CD4-positive, alpha-beta T cell (primary cell): ENCODE measurements around the gene CDKN1A. TPM values are rescaled to one million over a fixed set of nuclear protein-coding genes. Genes with fewer than 3 reads are reported as not detected.

Experiments used
- ATAC-seq: fragments of 200-7000 bp; cut with Tn5 transposase; one replicate; pipeline ENCODE4 v1.10.0; 2022; ENCODE audit warnings: mild to moderate bottlenecking; ENCODE audit not compliant: poor library complexity
- CTCF ChIA-PET: fragments of 350-600 bp; sonication (Branson Sonifier 250); formaldehyde crosslinking; loops from one replicate; lab custom pipeline; 2021; ENCODE audit warnings: antibody characterized with exemption, inconsistent platforms; lab: Charles Lee
- POLR2A ChIA-PET: fragments of 350-600 bp; sonication (Branson Sonifier 250); formaldehyde crosslinking; loops from one replicate; lab custom pipeline; 2021; ENCODE audit warnings: antibody characterized with exemption, inconsistent platforms; lab: Charles Lee
- DNase-seq, 14 experiments: peaks; one replicate each; pipeline ENCODE4 v3.0.0-alpha.2; 2013 to 2020; ENCODE audit warnings: mixed read lengths in 2 of 14
- H3K27ac ChIP-seq, 2 donors: one replicate each; pipeline versions ENCODE4 v1.5.1 to v1.7.0; 2013; ENCODE audit warnings: low read length in 2 of 2, low read depth in 1 of 2, mild to moderate bottlenecking in 1 of 2
- H3K27me3 ChIP-seq, 2 experiments: 1 replicate in 1 of 2; 2 replicates in 1 of 2; pipeline versions ENCODE4 v1.6.1 to v1.7.0; 2013; ENCODE audit warnings: low read length in 2 of 2, control low read depth in 1 of 2, mild to moderate bottlenecking in 1 of 2, moderate library complexity in 1 of 2; ENCODE audit not compliant: insufficient read depth in 2 of 2, control insufficient read depth in 1 of 2
- H3K36me3 ChIP-seq: one replicate; pipeline ENCODE4 v1.6.1; 2013; ENCODE audit warnings: low read length, control low read depth; ENCODE audit not compliant: insufficient read depth
- H3K4me1 ChIP-seq: one replicate; pipeline ENCODE4 v1.6.1; 2013; ENCODE audit warnings: low read length, control low read depth; ENCODE audit not compliant: insufficient read depth
- H3K4me3 ChIP-seq: one replicate; pipeline ENCODE4 v1.5.1; 2013; ENCODE audit warnings: mild to moderate bottlenecking, low read length, moderate library complexity
- H3K9me3 ChIP-seq, 2 experiments: 1 replicate in 1 of 2; 2 replicates in 1 of 2; pipeline versions ENCODE4 v1.6.1 to v1.7.0; 2013; ENCODE audit warnings: low read length in 2 of 2, mild to moderate bottlenecking in 2 of 2, control low read depth in 1 of 2, moderate library complexity in 1 of 2; ENCODE audit not compliant: control insufficient read depth in 1 of 2, insufficient read depth in 1 of 2
- H3K27ac Mint-ChIP-seq: one replicate; pipeline ENCODE4 v1.8.0; 2020; ENCODE audit warnings: mixed read lengths
- H3K27me3 Mint-ChIP-seq: one replicate; pipeline ENCODE4 v1.8.0; 2021; ENCODE audit warnings: mixed read lengths
- H3K36me3 Mint-ChIP-seq: one replicate; pipeline ENCODE4 v1.8.0; 2021; ENCODE audit warnings: low read depth, mixed read lengths
- H3K4me1 Mint-ChIP-seq: one replicate; pipeline ENCODE4 v1.8.0; 2021; ENCODE audit warnings: low read depth, mixed read lengths
- H3K4me3 Mint-ChIP-seq: one replicate; pipeline ENCODE4 v1.8.0; 2020; ENCODE audit warnings: mild to moderate bottlenecking, mixed read lengths
- H3K9me3 Mint-ChIP-seq: one replicate; pipeline ENCODE4 v1.8.0; 2020; ENCODE audit warnings: mixed read lengths
- CTCF ChIP-seq: fragments of 200-600 bp; IDR thresholded peaks from one replicate; pipeline ENCODE4 v1.8.0; 2022; ENCODE audit warnings: antibody characterized with exemption, mild to moderate bottlenecking
- intact Hi-C, 2 experiments: fragments of 100-400 bp; cut with DNase I in 1 of 2; cut with micrococcal nuclease in 1 of 2; formaldehyde crosslinking; loops; one replicate each; pipeline versions ENCODE4 v1.15.1 to v1.9.0; 2023 to 2025; cut with DNase I, micrococcal nuclease
- total RNA-seq, 174 experiments: library from RNA in 2 of 174; stranded (reverse) in 2 of 174; gene quantifications; one replicate each; pipeline ENCODE4 v1.2.3 and lab custom pipeline; 2021 to 2026

CDKN1A gene
- total RNA-seq, 2 experiments from 2014 or later, result 98.3 to 98.6 TPM

GRCh38 chr6:36691011-36691410 is 12.5 kb downstream of the CDKN1A start:
- intact Hi-C loops, result no loop called here
- ATAC-seq (no peak), DNase-seq (peak in 1 of 14 experiments; percentile 25)
- POLR2A ChIA-PET, result no interaction called here
- H3K36me3 ChIP-seq, result peaks cover 9% of the 10 kb centered on the region
- TF ChIP-seq CTCF, result no peak
- no peaks in the 10 kb centered on the region for H3K27me3 Mint-ChIP-seq
- no peaks in the 10 kb centered on the region for H3K9me3 ChIP-seq
- H3K27ac Mint-ChIP-seq, result no peak overlapping the region
- no peak overlapping the region for H3K4me3 ChIP-seq
- H3K4me1 ChIP-seq, result peaks cover 22% of the 10 kb centered on the region
- no peaks in the 10 kb centered on the region for H3K27me3 ChIP-seq
- H3K36me3 Mint-ChIP-seq, result no peaks in the 10 kb centered on the region
- H3K4me3 Mint-ChIP-seq, result no peak overlapping the region
- no peak overlapping the region for H3K27ac ChIP-seq
- CTCF ChIA-PET, result no interaction called here
- H3K4me1 Mint-ChIP-seq, result peaks cover 9% of the 10 kb centered on the region
- H3K9me3 Mint-ChIP-seq, result no peaks in the 10 kb centered on the region

GRCh38 chr6:36691612-36692011 is 13.1 kb downstream of the CDKN1A start:
- ATAC-seq (no peak), DNase-seq (peak in 1 of 14 experiments; percentile 14)
- Histone ChIP-seq H3K27me3 (no peaks in the 10 kb centered on the region), H3K4me1 (peaks cover 18% of the 10 kb centered on the region), H3K36me3 (peaks cover 4% of the 10 kb centered on the region), H3K9me3 (no peaks in the 10 kb centered on the region), H3K4me3 (no peak overlapping the region), H3K27ac (peak overlapping the region in 1 of 2 donors; percentile 32)
- Mint-ChIP-seq H3K27ac (peak overlapping the region; percentile 43), H3K4me1 (peaks cover 9% of the 10 kb centered on the region), H3K27me3 (no peaks in the 10 kb centered on the region), H3K9me3 (no peaks in the 10 kb centered on the region), H3K36me3 (no peaks in the 10 kb centered on the region), H3K4me3 (no peak overlapping the region)
- intact Hi-C loops, result no loop called here
- POLR2A ChIA-PET, result no interaction called here
- CTCF ChIA-PET, result no interaction called here
- no peak for TF ChIP-seq CTCF

DNA sequence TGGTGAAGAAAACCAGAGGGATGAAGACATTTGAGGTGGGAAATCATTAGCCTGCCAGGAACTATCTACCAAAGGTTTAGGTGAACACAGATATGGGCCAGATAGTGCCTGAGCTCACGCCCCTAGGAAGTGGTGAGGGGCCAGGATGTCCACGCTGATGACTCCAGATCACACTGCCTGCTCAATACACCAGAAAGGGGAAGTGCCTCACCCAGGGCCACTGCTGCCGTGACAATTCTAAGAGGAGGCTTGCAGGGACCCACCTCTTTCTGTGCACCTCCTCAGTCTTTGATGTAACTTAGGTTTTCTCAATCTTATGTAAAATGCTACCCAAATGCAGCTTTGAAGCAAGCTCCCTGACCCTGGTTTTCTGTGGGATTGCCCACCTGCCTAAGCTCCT is 13.7 kb downstream of the CDKN1A start:
- H3K27me3 Mint-ChIP-seq, result no peaks in the 10 kb centered on the region
- H3K9me3 Mint-ChIP-seq, result no peaks in the 10 kb centered on the region
- H3K27ac ChIP-seq, result peak overlapping the region in 1 of 2 donors; percentile 48
- peaks cover 18% of the 10 kb centered on the region for H3K4me1 ChIP-seq
- H3K36me3 ChIP-seq, result no peaks in the 10 kb centered on the region
- no peaks in the 10 kb centered on the region for H3K9me3 ChIP-seq
- no peaks in the 10 kb centered on the region for H3K36me3 Mint-ChIP-seq
- H3K4me3 ChIP-seq, result no peak overlapping the region
- ChIA-PET CTCF (interaction anchor here (1.0 to 1.1 kb wide), 2 partner anchors 10 to 77 kb away, joined by 3 read pairs; no protein-coding TSS in a partner anchor), POLR2A (no interaction called here)
- ATAC-seq (peak; percentile 79), DNase-seq (peak in 8 of 14 experiments; percentile 11 to 75 (median 38))
- TF ChIP-seq CTCF, result no peak
- H3K4me3 Mint-ChIP-seq, result no peak overlapping the region
- intact Hi-C loops, result no loop called here
- H3K4me1 Mint-ChIP-seq, result peaks cover 9% of the 10 kb centered on the region
- H3K27ac Mint-ChIP-seq, result peak overlapping the region; percentile 43
- H3K27me3 ChIP-seq, result no peaks in the 10 kb centered on the region
